Measurements from ENCODE around the gene GRHL1.

GRHL1 gene

GRCh38 chr2:10016001-10016801 lies 64.7 kb downstream of the GRHL1 start:
- Histone ChIP-seq H3F3A (ENCODE audit: control insufficient read depth, insufficient read depth) (no peaks in the 10 kb centered on the region), H3K79me2 (ENCODE audit: control insufficient read depth, low read length) (no peaks in the 10 kb centered on the region), H3K9me3 (ENCODE audit: control insufficient read depth, insufficient read depth, low read length) (peaks cover 29% of the 10 kb centered on the region; the same call in 1 of the 2 replicates), H3K9me2 (replicated peaks; ENCODE audit: control insufficient read depth, low read length) (no peaks in the 10 kb centered on the region), H3K27ac (ENCODE audit: low read depth, low read length) (no peak overlapping the region), H3K36me3 (ENCODE audit: control insufficient read depth, low read length) (no peaks in the 10 kb centered on the region), H3K4me2 (ENCODE audit: low read length) (no peak overlapping the region), H4K20me1 (ENCODE audit: control insufficient read depth, insufficient read depth, low read depth, low read length) (no peaks in the 10 kb centered on the region), H3K4me3 (ENCODE audit: low read length) (no peak overlapping the region), H3K27me3 (ENCODE audit: control insufficient read depth, low read length) (no peaks in the 10 kb centered on the region), H3K4me1 (ENCODE audit: control insufficient read depth, low read length) (no peaks in the 10 kb centered on the region)
- no peak for TF ChIP-seq EZH2phosphoT487 (IDR thresholded peaks at IDR 0.05; ENCODE audit: borderline replicate concordance, low read length)
- TF ChIP-seq CTCF (IDR thresholded peaks at IDR 0.05; ENCODE audit: low read depth, low read length, poor library complexity, severe bottlenecking): no peak

GRCh38 chr2:10016802-10017258 lies 65.3 kb downstream of the GRHL1 start:
- H3K9me2 ChIP-seq (replicated peaks; ENCODE audit: control insufficient read depth, low read length): no peaks in the 10 kb centered on the region
- H3F3A ChIP-seq (ENCODE audit: control insufficient read depth, insufficient read depth): no peaks in the 10 kb centered on the region
- H3K4me2 ChIP-seq (ENCODE audit: low read length): no peak overlapping the region
- no peak for TF ChIP-seq CTCF (IDR thresholded peaks at IDR 0.05; ENCODE audit: low read depth, low read length, poor library complexity, severe bottlenecking)
- TF ChIP-seq EZH2phosphoT487 (IDR thresholded peaks at IDR 0.05; ENCODE audit: borderline replicate concordance, low read length): no peak
- no peaks in the 10 kb centered on the region for H4K20me1 ChIP-seq (ENCODE audit: control insufficient read depth, insufficient read depth, low read depth, low read length)
- no peak overlapping the region for H3K27ac ChIP-seq (ENCODE audit: low read depth, low read length)
- no peaks in the 10 kb centered on the region for H3K4me1 ChIP-seq (ENCODE audit: control insufficient read depth, low read length)
- no peaks in the 10 kb centered on the region for H3K79me2 ChIP-seq (ENCODE audit: control insufficient read depth, low read length)
- H3K9me3 ChIP-seq (ENCODE audit: control insufficient read depth, insufficient read depth, low read length): peaks cover 24% of the 10 kb centered on the region; the same call in 1 of the 2 replicates
- H3K27me3 ChIP-seq (ENCODE audit: control insufficient read depth, low read length): no peaks in the 10 kb centered on the region
- H3K4me3 ChIP-seq (ENCODE audit: low read length): no peak overlapping the region
- H3K36me3 ChIP-seq (ENCODE audit: control insufficient read depth, low read length): no peaks in the 10 kb centered on the region

- H3F3A ChIP-seq (ENCODE audit: control insufficient read depth, insufficient read depth): no peaks in the 10 kb centered on the region
- H3K4me1 ChIP-seq (ENCODE audit: control insufficient read depth, low read length): no peaks in the 10 kb centered on the region
- H4K20me1 ChIP-seq (ENCODE audit: control insufficient read depth, insufficient read depth, low read depth, low read length): no peaks in the 10 kb centered on the region
- no peak overlapping the region for H3K4me3 ChIP-seq (ENCODE audit: low read length)
- no peak for TF ChIP-seq CTCF (IDR thresholded peaks at IDR 0.05; ENCODE audit: low read depth, low read length, poor library complexity, severe bottlenecking)
- TF ChIP-seq EZH2phosphoT487 (IDR thresholded peaks at IDR 0.05; ENCODE audit: borderline replicate concordance, low read length): no peak
- H3K4me2 ChIP-seq (ENCODE audit: low read length): no peak overlapping the region
- no peaks in the 10 kb centered on the region for H3K79me2 ChIP-seq (ENCODE audit: control insufficient read depth, low read length)
- peaks cover 20% of the 10 kb centered on the region; the same call in 1 of the 2 replicates for H3K9me3 ChIP-seq (ENCODE audit: control insufficient read depth, insufficient read depth, low read length)
- H3K36me3 ChIP-seq (ENCODE audit: control insufficient read depth, low read length): no peaks in the 10 kb centered on the region
- no peaks in the 10 kb centered on the region for H3K27me3 ChIP-seq (ENCODE audit: control insufficient read depth, low read length)
- no peaks in the 10 kb centered on the region for H3K9me2 ChIP-seq (replicated peaks; ENCODE audit: control insufficient read depth, low read length)
- H3K27ac ChIP-seq (ENCODE audit: low read depth, low read length): no peak overlapping the region
Observed at GRCh38 chr2:10017313-10017941, 65.9 kb downstream of the GRHL1 start.
